GM21723 (cell line): ENCODE measurements around the gene REC8.

Experiments
- ATAC-seq: cut with Tn5 transposase; IDR thresholded peaks from one replicate; pipeline ENCODE4 v1.9.1; 2021; ENCODE audit warnings: mild to moderate bottlenecking, moderate library complexity; ENCODE audit not compliant: unreplicated experiment

REC8 gene

DNA sequence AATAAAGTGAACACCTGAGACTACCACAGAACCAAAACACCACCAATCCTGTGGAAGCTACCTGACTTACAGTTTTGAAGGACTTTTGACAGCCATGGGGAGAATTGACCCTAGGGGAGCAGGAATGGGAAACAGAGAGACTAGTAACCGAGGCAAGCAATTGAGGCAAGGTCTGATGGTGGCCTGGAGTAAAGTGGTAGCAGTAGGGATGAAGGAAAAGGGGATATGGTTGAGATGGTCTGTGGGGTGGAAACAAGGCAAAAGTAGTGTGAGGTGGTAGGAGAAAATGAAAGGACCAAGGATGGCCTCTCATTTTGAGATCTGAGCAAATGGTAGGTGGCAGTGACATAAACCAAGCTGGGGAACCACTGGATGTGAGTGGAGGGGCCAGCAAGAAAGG is 15.0 kb upstream of the REC8 start:
- no peak for ATAC-seq

DNA sequence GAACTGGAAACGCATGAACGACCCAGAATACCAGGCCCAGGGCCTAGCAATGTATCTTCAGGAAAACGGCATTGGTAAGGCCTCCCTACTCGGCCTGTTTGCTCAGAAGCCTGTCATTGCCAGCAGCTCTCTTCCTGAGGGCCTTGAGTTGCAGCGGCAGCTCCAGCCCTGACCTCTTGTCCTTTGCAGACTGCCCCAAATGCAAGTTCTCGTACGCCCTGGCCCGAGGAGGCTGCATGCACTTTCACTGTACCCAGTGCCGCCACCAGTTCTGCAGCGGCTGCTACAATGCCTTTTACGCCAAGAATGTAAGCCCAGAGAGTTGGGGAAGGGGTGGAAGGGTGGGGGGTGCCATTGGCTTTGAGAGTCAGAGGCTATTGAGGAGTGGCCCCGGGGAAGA is 14.5 kb upstream of the REC8 start:
- ATAC-seq = no peak

DNA sequence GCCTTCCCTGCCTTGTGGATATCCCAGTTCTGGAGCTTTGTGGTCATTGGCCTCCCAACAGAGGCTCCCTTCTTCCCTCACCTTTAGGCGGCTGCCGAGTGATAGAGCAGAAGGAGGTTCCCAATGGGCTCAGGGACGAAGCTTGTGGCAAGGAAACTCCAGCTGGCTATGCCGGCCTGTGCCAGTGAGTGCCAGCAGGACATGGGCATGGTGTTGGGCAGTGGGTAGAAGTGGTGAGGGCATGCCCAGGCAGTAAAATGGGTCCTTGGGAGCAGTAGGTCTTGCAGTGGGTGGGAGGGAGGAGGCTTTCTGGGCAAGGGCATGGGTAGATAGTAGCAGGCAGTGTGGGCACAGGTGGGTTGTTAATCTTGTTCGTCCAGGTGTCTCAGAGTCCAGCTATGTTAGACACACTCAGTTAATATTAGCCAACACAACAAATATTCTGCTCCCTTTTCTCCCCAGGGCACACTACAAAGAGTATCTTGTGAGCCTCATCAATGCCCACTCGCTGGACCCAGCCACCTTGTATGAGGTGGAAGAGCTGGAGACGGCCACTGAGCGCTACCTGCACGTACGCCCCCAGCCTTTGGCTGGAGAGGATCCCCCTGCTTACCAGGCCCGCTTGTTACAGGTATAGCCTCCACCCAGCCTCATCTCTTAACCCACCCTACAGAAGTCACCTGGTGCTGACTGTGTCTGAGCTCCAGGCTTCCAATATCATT is 11.9 kb upstream of the REC8 start:
- no peak for ATAC-seq

DNA sequence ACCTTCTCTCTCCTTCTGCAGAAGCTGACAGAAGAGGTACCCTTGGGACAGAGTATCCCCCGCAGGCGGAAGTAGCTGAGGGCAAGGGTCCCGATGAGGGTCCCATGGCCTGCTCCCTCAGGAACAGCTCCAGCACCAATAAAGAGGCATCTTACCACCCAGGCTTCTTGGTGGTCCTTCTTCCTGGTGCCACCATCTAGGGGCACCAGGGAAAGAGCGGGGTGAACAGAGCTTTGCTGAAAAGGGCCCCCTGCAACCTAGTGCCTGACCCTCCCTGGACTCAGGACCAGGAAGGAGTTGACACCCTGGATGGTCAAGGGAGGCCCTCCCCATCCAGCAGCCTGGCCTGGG is 11.4 kb upstream of the REC8 start:
- ATAC-seq = peak; percentile 2

DNA sequence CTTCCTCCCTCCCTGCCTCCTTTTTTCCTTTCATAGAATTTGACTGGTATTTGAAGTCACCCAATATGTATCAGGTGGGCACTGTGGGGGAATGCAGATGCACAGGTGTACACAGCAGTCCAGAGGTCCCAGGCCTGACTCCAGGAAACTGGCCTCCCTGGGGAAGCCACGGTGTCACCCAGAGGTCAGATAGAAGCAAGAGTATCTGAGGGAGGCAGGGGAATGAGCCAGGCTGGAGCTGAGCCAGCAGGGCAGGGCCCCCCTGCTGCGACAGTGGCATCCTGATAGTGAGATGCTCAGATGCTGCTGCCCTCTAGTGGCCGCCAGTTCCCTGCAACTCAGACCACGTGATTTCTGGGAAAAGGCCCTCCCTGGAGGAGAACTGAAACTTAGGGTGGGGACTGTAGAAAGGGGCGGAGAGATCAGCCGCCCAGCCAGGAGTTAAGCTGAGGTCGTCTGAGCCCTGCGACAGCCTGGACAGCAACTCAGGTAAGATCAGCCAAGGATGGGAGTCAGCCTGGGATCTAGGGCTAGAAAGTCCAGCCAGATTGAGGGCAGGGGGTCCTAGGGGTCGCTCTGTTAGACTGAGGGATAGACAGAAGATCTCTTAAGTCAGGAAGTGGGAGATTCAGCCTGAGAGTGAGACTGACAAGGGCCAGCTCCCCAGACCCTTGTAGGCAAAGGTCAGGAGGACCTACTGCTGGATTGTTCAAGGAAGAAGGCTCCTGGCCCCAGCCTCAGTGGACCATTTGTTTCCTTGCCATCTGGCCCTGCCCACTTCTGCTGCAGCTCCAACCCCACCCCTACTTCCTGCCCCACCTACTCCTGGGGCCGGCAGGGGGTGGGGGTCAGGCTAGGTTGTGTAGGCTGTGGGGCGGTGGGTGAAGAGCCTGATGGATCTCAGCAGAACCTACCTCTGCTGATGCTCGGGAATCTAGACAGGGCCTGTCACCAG is 10.8 kb upstream of the REC8 start, which contains the start of gene IRF9:
IRF9 (plus strand) TSS at position 416 of the 955 bp plus-strand sequence. CDS start 880 bp downstream, outside the sequence.
- ATAC-seq = peak; percentile 85

DNA sequence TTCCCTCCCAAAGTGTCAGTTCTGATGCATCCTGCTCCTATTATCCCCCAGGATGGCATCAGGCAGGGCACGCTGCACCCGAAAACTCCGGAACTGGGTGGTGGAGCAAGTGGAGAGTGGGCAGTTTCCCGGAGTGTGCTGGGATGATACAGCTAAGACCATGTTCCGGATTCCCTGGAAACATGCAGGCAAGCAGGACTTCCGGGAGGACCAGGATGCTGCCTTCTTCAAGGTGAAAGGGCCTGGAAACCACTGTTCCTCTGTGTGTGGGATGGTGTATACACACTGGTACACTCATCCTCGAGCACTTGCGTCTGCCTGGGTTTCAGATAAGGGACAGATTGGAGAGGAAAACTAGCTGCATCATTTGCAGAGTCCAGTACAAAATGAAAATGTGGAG is 9.8 kb upstream of the REC8 start:
- ATAC-seq = no peak

DNA sequence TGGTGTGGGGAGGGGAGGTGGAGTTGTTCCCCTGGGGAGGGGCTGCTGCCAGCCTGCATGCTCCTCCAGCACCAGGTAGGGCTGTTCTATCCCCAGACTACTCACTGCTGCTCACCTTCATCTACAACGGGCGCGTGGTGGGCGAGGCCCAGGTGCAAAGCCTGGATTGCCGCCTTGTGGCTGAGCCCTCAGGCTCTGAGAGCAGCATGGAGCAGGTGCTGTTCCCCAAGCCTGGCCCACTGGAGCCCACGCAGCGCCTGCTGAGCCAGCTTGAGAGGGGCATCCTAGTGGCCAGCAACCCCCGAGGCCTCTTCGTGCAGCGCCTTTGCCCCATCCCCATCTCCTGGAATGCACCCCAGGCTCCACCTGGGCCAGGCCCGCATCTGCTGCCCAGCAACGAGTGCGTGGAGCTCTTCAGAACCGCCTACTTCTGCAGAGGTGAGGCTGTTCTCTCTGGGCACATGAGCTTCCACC is 7.3 kb upstream of the REC8 start:
- ATAC-seq = no peak

DNA sequence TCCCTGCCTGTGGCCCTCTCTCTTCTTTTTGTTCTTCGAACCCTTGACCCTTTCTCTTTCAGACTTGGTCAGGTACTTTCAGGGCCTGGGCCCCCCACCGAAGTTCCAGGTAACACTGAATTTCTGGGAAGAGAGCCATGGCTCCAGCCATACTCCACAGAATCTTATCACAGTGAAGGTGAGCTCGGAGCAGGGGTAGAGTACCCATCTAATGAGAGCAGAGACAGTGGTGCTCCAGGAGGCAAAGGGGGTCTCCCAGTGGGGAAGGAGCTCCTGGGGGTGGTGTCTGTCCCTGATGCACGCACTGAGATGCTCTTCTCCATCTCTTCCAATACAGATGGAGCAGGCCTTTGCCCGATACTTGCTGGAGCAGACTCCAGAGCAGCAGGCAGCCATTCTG is 6.1 kb upstream of the REC8 start:
- no peak for ATAC-seq

DNA sequence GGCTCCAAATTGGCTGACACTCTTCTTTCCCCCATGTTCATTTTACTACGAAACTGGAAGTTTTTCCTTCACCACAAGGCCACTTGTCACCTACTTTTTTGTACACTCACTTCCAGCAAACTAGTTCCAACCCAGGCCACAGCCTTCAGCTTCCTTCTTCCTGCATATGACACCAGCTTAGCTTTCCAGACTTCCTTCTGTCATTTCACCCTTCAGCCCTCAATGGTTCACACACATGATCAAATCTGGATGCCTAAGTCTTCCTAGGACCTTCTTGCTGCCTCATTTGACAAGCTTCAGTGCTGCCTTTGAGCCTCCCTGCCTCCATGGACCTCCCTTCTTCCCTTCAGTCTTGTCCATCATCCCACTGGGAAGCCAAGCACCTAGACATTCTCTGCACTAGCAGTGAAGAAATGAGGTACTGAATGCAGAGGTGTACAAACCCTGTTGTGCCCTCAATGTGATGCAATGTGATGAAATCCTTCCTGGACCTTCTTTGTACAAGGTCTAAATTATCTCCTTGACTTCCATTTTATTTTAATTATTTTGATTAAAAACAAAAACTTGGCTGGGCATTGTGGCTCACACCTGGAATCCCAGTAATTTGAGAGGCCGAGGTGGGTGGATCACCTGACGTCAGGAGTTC is 4.3 kb upstream of the REC8 start:
- ATAC-seq = no peak

DNA sequence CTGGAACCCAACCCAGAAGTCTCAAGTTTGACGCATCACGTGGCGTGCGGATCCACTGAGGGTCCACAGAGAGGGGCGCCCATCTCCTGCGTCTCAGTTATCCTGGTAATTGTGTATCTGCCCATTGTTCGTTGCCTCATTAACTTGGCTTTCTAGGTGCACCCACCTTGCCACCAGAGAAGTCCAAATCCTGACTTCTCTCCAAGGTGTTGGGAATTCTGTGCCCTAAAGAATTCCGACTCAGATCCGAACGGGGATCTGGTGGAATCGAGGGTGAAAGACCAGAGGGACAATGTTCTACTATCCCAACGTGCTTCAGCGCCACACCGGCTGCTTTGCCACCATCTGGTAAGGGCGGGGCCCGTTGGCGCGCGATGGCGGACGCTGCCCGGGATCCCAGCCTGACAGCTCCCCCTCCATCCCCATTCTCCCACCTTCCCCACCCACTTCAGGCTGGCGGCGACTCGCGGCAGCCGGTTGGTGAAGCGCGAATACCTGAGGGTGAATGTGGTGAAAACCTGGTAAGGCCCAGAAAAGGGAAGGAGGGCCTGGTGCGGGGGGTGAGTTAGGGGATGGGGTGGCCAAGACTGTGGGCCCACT is 481 bp downstream of the REC8 start:
- ATAC-seq = no peak

DNA sequence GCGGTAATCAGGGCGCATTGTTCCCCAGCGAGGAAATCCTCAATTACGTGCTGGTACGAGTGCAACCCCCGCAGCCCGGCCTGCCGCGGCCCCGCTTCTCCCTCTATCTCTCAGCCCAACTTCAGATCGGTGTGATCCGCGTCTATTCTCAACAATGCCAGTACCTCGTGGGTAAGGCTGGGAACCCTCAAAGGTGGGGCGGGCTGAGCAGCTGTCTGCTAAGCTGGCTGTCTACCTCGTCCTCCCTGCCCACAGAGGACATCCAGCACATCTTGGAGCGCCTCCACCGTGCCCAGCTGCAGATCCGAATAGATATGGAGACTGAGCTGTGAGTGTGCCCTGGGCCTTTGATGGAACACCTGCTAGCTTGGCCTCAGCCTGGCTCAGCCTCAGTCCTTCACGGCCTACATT is 996 bp downstream of the REC8 start:
- ATAC-seq = no peak

DNA sequence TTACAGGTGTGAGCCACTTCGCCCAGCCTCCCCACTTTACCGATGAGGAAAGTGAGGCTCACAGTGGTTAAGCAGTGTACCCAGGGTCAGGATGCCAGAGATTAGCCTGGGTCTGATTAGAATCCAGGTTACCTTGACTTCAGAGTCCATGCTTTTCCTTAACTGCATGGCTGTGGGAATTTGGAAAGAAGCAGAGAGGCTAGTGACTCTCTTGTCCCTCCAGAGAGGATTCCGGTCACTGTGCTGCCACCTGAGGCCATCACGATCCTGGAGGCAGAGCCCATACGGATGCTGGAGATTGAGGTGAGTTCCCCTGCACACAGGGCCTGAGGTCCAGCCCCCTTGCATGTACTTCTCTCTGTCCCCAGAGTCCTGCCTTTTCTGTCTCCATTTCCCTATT is 4.7 kb downstream of the REC8 start:
- no peak for ATAC-seq

DNA sequence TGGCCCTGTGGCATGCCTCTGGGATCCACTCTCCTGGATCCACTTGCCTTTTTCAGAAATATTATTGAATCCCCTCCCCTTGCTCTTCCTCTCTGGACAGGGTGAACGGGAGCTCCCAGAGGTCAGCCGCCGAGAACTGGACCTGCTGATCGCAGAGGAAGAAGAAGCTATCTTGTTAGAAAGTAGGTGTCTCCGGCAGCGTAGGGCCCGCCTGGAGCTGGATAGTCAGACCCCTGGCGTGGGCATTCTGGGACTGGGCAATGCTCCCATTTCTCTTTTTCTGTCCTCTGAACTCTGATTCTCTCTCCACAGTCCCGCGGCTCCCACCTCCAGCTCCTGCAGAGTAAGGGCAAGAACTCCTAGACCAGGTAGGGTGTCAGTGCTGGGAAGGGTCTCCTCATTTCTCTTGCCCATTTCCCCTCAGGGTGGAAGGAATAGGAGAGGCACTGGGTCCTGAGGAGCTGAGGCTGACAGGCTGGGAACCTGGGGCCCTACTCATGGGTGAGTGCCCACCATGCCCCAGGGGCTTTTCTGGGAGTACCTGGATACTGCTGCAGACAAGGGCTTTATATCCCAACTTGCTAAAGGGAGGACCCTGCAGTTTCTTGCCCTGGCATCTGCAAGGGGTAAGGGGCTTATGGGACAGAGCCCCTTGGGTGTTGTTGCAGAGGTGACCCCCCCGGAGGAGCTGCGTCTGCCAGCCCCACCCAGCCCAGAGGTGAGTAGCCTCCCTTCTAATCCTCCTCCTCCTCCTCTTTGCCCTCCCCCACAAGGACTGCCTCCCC is 5.4 kb downstream of the REC8 start:
- ATAC-seq = no peak

DNA sequence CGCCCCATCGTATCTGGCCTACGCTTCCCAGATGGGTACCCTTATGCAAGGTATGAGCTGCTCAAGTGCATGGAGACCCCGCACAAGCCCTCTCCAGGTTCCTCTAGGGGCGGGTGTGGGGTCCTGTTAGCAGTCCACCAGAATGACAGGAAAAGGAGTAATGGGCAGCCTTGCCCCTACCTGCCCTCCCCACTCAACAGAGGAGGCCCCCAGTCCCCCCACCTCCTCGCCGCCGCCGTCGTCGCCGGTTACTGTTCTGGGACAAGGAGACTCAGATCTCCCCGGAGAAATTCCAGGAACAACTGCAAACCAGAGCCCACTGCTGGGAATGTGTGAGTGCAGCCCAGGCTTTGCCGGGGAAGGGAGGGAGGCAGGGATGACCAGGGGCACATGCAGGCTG is 6.0 kb downstream of the REC8 start:
- ATAC-seq = no peak

DNA sequence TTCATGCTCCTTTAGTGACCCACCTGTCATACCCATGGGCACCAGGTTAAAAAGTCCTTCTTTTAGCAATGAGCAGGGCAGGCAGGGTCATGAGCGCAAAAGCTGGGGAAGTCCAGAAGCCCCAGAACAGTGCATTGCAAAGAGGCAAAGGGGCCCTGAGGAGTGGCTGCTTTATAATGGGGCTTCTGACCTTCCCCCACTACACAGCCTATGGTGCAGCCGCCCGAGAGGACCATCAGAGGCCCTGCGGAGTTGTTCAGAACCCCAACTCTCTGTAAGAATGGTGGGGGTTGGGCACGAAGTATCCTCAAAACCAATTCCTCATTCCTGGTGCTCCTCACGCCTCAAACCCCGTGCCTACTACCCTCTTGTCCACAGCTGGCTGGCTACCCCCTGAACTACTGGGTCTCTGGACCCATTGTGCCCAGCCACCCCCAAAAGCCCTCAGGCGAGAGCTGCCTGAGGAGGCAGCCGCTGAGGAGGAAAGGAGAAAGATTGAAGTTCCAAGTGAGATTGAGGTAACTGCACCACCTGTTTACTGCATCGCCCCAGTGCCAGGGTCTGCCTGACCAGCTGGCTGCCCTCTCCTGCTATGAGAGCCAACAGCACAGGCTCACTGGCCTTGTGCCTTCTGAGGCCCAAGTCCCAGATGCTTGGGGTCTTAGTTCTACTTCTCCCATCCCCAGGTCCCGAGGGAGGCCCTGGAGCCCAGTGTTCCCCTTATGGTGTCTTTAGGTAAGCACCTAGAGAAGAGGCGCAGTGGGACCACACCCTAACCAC is 6.7 kb downstream of the REC8 start:
- ATAC-seq = no peak

DNA sequence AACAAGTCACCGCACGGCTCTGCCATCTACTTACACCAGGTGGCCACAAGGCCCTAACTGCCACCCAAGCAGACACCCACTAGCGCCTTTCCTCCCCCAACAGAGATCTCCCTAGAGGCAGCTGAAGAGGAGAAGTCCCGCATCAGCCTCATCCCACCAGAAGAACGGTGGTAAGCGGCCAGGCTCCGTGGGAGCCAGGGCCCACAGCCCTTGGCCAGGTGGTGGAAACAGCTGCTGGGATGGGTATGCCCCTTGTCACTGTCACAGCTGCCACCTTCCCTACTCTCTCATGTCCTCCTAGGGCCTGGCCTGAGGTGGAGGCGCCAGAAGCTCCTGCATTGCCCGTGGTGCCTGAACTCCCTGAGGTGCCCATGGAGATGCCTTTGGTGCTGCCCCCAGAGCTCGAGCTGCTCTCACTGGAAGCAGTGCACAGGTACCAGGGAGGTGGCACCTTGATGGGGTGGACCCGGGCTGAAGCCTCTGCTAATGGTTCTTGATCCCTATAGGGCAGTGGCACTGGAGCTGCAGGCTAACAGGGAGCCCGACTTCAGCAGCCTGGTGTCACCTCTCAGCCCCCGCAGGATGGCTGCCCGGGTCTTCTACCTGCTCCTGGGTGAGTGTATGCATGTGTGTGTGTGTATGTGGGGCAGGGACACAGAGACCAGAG is 7.5 kb downstream of the REC8 start:
- ATAC-seq = no peak

DNA sequence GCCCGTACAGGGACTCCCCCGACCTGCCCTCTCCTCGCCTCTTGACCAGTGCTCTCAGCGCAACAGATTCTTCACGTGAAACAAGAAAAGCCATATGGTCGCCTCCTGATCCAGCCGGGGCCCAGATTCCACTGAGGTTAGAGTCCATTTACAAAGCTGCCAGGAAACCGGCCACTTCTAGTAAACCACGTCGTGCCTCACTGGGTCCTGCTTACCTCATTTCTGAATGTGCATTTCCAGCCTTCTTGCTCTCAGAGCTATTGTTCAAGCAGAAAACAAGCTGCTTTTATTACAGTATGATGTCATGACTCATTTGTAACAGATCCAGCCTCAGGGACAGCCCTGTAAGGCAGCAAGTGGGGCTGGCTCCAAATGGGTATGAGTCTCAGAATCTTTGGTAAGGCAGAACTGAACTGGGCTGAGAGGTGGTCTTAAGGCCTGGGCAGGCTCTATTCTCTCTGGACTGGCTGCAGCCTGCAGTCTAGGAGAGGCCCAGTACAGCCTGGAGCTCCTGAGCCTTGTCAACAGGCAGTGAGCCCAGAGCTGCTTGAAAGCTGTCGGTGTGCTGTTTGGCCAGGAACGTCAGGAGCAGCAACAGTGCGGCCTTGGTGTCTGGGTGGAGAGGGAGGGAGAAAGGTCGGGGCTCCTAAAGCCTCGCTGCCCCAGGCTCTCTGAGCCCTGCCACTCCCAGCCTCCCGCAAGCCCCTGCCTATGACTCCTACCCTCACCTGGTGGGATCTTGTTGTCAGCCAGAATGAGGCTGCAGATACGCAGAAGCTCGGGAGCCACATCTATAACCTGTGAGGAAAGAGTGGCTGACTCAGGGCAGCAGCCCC is 8.3 kb downstream of the REC8 start:
- no peak for ATAC-seq
